Midbrain (tissue), 1 donor: Measurements from ENCODE around the gene THBS4.

ENCODE experiments used
- DNase-seq: peaks from one replicate; lab custom pipeline; 2025; lab: John Stamatoyannopoulos, UW

The THBS4 gene

DNA sequence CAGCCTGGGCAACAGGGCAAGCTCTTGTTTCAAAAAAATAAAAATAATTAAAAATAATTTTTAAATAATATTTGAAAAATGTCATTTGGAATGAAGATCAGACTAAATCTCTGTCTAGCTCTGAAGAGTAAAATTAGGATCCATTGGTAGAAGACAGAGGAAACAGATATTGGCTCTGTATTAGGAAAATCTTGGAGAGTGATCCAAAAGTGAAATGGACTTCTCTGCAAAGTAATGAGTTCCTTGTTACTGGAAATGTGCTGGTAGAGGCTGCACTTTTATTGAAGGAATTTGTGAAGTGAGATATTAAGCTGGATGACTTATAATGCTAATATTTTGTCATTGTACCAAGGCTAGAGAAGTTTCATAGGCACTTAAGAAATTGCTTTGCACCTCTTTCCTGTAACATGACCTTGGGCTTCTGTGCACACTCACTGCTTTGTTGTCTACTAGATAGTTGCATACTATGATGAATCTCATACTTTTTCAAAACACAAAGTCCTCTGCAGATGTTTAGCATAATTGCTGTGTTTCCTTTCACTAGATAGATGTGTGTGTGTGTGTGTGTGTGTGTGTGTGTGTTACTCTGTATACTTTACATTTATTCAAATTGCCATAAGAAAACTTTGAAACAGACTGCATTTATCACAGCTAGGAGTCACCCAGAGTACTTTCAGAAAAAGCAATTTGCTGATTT lies 13.1 kb downstream of the THBS4 start:
- no peak for DNase-seq

DNA sequence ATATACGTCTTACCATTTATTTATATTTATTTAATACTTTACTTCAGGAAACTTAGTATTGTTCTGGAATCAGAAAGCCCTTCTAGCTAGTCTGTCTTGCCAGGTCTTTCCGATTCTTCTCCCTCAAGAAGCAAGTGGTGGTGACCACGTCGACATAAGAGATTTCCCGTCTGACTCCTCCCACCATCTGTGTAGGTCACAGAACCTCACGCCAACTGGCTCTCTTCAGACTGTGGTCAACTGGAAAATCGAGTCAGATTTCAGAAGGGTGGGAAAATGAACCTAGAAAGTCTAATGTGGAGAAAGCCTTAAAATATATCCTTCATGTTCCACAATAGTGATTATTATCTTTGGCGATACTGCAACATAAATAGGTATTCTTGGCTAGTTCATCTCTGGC lies 17.3 kb downstream of the THBS4 start:
- no peak for DNase-seq

DNA sequence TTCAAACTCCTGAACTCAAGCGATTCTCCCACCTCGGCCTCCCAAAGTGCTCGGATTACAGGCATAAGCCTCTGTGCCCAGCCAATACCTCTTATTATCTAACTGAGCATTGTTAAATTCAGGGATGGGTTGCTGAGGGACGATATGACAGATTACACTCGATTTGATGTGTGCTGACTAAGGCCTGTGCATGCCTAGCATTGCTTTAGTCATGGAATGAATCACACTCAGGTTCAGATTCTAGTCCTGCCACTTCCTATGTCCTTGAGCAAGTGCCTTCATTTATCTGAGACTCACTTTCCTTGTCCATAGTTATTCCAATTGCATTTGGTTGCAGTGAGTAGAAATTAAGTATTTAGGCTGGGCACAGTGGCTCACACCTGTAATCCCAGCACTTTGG lies 19.5 kb downstream of the THBS4 start:
- no peak for DNase-seq

DNA sequence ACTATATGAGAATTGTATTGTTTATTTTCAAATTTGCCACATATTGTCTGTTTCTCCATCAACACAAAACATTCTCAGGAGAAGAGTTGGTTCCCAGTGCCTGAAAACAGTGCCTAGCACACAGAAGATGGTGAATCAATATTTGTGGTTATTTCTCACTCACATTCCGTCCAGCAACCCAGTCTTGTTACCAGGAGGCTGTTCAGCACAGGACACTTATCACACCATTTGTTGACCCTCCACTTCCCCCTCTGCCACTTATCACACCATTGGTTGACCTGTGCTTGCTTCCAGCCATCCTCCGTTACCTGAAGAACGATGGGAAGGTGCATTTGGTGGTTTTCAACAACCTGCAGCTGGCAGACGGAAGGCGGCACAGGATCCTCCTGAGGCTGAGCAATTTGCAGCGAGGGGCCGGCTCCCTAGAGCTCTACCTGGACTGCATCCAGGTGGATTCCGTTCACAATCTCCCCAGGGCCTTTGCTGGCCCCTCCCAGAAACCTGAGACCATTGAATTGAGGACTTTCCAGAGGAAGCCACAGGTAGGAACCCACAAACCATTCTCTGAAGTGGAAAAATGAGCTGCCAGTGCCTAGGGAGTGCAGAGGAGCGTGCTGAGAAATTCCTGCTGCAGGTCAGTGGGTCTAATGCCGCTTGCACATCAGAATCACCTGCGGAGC lies 20.5 kb downstream of the THBS4 start:
- no peak for DNase-seq

DNA sequence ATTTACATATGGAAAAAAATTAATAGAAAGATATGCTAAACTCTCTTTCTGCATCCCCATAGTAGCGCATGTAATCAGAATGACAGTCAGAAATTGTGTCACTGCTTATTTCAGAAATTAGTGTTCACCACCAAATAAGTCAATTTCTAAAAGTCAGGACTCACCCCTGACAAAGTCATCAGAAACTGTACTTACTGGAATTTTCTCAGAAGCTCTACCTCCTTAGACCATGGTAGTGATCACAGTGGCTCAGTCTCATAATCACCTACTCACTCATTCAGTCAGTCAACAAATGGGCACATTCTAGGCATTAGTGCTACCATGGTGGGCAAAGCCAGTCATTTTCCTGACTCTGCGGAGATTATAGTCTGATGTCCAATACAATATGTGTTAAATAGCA lies 22.0 kb downstream of the THBS4 start:
- no peak for DNase-seq

DNA sequence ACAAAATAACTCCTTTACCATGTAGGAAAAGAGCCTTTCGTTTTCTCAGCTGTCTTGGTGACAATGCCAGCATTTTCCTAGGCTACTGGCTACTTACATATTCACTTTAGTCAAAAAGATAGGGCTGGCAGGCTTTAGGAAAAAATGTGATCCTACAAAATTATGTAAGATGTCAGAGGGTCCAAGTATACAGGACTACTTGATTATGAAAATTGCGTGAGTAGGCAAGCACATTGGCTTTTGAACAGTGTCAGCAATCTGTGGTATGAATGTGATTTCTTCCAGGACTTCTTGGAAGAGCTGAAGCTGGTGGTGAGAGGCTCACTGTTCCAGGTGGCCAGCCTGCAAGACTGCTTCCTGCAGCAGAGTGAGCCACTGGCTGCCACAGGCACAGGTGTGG lies 22.8 kb downstream of the THBS4 start:
- DNase-seq, result no peak

DNA sequence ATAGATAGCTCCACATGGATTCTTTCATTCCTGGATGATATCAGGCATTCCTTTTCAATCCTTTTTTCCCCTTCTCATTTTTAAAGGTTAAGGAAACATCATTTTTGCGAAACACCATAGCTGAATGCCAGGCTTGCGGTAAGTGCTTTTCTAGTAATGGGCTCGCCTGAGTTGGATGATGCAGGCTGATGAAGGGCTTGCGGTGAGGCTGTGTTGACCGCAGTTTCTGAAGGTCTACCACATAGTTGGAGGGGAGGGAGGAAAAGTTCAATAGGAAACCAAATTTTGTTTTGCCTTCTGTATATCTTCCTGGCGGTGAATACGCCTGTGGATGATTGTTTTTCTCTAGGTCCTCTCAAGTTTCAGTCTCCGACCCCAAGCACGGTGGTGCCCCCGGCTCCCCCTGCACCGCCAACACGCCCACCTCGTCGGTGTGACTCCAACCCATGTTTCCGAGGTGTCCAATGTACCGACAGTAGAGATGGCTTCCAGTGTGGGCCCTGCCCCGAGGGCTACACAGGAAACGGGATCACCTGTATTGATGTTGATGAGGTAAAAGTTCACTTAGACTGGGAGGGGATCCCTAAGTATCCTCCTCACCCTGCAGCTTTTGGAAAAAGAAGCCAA lies 24.3 kb downstream of the THBS4 start:
- DNase-seq, result no peak

DNA sequence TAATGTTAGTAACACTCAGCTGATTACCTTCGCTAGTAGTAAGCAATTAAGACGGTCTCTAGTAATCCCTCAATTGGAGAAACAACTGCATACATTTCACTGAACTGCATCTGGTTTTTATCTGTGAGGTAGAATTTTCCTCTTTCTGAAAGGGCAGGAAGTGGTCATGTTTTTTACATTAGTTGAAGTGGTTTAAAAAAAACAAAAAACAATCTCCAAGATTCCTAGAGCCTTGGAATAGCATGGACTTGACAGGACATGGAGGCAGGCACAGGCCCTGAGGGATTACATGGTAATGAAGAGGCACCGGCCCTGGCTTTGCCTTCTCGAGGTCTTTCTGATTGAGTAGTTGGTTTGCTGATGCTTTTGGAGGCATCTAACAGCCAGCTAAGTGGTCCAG lies 25.8 kb downstream of the THBS4 start:
- DNase-seq, result no peak

DNA sequence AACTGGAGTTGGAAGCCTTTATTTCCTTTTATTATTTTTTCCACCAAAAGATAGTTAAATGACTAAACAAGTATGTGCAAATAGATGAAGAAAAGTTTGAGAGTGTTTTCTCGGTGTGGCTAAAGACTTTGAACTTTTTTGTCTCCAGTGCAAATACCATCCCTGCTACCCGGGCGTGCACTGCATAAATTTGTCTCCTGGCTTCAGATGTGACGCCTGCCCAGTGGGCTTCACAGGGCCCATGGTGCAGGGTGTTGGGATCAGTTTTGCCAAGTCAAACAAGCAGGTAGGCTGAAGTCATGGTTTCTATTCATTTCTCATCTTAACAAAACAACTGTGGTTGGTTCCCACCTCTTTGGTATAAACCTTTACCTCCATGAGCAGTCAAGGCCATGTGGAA lies 26.4 kb downstream of the THBS4 start:
- no peak for DNase-seq

DNA sequence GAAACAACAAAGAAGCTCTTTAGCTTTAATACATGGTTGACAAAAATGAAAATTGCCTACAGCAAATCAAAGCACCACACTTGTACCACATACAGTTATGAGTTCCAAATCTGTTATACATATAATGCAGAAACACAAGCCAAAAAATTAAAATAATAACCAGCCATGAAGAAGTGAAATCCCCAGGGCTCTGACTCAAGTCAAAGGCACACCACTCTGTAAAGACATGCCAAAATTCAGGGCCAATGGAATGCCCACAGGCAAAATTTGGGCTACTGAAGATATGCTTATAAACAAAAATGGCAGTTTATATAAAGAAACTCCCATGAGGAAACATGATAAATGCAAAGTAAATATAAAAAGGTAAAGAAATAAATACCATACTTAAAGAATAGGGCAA lies 29.0 kb downstream of the THBS4 start:
- DNase-seq, result no peak

DNA sequence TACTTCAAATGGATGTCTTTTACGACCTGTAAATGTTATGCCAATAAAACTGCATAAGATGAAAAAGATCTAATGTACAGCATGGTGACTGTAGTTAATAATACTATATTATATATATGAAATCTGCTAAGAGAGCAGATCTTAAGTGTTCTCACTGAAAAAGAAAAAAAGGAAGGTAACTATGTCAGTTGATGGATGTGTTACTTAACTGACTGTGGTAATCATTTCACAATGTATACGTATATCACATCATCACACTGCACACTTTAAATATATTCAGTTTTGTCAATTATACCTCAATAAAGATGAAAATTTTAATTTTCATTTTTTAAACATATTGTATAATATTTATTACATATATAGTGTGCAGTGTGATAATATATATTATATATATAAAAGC lies 31.9 kb downstream of the THBS4 start:
- DNase-seq, result no peak

DNA sequence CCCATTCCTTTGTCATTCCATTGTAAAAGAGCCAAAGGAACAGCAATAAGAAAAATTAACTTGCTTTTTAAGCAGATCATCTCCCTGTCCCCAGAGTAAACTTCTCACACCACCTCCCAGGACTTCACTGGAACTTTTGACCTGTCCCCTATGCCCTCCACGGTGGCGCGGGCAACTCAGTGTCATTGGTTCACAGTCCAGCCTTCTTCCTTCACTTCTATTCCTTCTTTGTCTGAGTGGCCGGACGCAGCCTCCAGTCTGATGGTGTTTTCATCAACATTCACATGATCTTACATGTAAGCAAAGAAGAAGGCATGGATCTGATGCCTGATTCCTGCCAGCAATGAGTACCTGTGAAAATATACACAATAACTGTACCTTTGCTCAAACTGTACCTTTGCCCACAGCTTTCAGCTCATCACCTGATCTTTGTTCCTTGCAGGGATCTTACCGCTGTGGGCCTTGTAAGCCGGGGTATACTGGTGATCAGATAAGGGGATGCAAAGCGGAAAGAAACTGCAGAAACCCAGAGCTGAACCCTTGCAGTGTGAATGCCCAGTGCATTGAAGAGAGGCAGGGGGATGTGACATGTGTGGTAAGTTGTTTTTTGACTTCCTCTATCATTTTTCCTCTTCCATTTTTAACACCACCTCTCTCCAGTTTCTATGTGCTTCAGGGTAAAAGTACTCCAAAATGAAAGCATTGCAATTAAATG lies 32.5 kb downstream of the THBS4 start:
- DNase-seq, result no peak

DNA sequence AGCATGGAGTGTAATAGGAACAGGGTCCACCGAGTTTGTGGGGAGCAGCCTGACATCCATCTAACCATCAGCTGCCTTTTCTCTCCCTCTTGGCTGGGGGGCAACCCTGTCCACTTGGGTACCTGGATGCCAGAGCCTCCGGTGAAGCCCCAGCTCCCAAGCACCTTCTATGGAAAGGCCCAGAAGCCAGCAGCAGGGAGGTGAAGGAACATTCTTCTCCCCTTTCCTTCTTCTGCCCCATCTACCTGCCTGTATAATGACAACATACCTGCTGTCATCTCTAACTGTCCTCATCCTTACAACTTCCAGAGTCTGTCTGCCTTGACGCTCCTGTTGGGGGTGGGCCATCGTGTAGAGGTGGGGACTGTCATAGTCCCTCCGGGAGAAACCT lies 33.1 kb downstream of the THBS4 start:
- no peak for DNase-seq

DNA sequence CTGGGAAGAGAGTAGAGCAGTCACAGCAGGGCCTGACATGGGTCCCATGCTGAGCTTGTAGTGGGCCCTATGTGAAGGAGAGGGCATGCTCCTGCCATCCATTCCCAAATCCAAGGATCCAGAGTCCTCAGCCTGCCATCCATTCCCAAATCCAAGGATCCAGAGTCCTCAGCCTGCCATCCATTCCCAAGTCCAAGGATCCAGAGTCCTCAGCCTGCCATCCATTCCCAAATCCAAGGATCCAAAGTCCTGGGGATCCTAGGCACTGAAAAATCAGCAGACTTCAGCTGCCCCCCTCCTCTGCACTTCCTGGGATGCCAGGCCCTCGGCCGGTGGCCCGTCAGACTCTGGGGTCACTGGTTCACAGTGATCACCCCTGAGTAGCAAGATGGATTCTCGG lies 33.6 kb downstream of the THBS4 start:
- DNase-seq, result no peak

DNA sequence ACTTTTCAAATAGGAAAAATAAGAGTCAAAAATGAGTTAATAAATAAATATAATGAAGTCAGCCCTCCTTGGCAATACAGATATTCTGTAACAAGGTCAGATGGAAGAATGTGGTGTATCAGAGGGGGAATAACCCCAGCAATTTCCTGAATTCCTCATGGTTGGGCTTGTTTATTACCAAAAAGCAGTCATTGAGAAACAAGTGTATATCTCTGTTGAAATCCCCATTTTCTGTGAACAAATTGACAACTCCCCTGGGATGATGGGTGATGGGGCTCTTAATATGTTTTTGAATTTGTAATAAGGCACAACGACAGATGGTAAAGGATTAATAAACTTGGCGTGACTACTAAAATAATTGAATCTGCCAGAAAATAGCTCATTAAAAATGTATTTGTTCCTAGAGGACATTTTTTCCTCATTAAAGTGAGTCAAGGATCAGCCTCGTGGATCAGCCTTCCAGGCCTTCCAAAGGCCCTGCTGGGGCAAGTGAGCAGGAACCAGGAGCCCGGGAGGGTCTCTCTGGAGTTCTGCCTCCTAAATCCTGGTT lies 34.2 kb downstream of the THBS4 start:
- DNase-seq, result no peak

DNA sequence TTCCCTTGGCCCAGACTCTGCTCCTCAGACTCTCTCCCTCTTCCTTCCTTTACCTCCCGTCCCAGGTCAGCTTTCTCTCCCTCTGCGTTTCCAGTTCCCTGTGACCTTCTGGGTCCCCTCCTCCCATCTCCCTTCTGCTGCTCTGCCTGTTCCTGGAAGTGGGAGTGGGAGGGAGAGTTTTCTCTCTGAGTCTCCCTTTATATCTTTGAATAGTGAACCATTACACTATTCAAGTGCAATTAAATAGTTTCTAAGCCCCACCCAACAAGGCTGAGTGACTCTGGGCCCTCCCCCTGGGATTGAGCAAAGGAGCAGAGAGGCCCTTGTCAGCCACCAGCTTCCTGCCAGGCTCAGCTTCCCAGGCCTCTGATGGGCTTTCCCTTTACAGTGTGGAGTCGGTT lies 34.8 kb downstream of the THBS4 start:
- DNase-seq, result no peak

DNA sequence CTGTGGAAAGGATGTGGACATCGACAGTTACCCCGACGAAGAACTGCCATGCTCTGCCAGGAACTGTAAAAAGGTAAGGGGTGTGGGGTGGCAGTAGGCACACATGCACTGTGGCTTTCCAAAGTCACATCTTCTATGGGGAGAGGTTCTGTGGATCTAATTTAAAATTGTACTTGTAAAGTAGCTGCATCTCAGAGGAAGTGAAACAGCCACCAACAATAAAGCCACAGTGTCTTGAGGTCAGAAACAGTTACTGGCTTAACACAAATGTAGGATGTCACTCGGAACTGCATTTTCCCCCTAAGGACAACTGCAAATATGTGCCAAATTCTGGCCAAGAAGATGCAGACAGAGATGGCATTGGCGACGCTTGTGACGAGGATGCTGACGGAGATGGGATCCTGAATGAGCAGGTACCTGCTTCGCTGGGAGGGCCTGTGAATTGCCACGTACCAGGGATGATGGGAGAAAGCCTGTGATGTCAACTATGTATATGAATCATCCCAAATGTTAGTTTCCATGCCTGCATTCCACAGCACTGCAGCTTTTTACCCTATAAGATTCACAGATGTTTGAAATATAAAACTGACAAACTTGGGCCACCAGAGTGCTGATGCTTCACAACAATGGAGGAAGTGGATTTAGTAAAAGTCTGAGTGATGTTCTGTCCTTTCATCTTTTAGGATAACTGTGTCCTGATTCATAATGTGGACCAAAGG lies 35.3 kb downstream of the THBS4 start:
- DNase-seq, result no peak

DNA sequence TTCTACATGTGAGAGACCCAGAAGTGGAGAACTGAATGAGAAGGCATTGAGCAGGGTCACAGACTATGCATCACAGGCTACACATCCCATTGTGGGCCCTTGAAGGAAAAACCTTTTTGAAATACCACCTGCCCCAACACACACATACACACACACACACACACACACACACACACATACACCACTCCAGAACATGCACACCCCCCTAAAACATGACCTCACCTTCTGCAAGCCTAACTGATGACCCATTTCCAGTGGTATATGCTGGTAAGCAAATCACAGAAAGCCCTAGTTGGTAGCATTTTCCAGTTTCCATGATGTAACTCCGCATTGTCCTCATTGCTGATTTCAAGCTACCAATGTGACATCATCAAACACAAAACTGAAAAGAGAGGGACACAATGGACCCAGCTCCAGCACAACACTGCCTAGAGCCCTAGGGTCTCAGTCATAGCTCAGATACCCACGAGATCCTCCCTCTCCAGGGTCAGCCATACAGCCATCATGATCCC lies 36.4 kb downstream of the THBS4 start:
- DNase-seq, result no peak

DNA sequence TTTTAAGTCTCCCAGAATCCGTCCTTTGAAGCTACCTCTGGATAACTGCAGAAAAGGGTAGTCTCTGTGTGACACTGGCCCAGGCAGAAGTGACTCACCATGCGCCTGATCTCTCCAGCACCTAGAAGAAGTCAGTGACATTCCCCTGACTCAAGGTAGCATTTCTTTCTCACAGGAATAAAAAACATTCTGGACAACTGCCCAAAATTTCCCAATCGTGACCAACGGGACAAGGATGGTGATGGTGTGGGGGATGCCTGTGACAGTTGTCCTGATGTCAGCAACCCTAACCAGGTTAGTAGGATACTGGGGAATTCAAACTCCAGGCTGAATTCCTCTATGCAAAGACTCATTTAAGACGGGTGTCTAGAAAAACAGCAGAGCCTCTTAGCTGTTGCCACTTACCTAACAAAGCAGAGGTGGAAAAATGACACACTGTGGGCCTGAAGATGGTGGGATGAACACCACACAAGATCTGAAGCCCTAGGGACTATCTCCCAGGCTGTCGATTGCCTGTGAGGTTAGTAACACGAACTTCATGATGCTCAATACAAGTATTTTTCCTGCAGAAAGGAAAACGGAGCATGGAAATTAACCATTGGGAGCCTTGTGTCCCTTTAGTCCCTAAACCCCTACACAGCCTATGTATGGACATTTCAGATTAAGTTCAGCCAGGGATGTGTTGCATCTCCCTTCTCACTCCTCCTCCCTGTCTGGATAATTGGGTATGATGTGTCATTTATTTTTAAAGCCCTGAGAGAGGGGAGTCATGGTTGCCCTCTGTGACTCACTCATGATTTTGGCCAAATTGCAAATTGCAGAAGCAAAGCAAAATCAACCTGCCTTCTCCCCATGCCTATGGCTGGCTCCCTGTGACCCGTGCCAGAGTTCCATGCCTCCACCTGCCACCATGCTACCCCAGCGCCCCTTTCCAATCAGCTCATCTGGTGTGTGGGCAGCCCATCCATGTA lies 37.2 kb downstream of the THBS4 start:
- DNase-seq, result no peak
